HL-60 (cell line): ENCODE results near the gene GALNT9.

ENCODE experiments used
- DNase-seq, 2 experiments: peaks; one replicate each; pipeline ENCODE4 v3.0.0-alpha.2; 2010 to 2020; ENCODE audit warnings: low read depth in 1 of 2, low spot score in 1 of 2
- H3K27ac ChIP-seq: fragments of 250-450 bp; sonication (Bioruptor Pico); replicated peaks from 2 replicates; pipeline ENCODE4 v1.5.1; 2020; ENCODE audit warnings: mild to moderate bottlenecking, moderate library complexity
- H3K27me3 ChIP-seq: fragments of 250-450 bp; sonication (Bioruptor Pico); 2 replicates; pipeline ENCODE4 v1.5.1; 2021; ENCODE audit warnings: mild to moderate bottlenecking, moderate library complexity; ENCODE audit not compliant: insufficient read depth, poor library complexity, severe bottlenecking
- H3K4me3 ChIP-seq: replicated peaks from 2 replicates; pipeline ENCODE4 v1.5.1; 2011; ENCODE audit warnings: mild to moderate bottlenecking, control low read depth, low read length; ENCODE audit not compliant: insufficient read depth
- CTCF ChIP-seq: IDR thresholded peaks from one replicate; pipeline ENCODE4 v1.5.1; 2011; ENCODE audit warnings: low read length, control low read depth, inconsistent platforms; ENCODE audit not compliant: insufficient read depth
- GABPA ChIP-seq: IDR thresholded peaks from 2 replicates; pipeline ENCODE4 v1.6.1; 2012; ENCODE audit warnings: low read depth
- POLR2AphosphoS5 ChIP-seq: IDR thresholded peaks from 2 replicates; pipeline ENCODE4 v1.6.1; 2012; ENCODE audit warnings: low read depth
- REST ChIP-seq: IDR thresholded peaks from 2 replicates; pipeline ENCODE4 v1.6.1; 2012; ENCODE audit warnings: low read depth; ENCODE audit not compliant: insufficient replicate concordance
- SPI1 ChIP-seq: IDR thresholded peaks from 2 replicates; pipeline ENCODE4 v1.6.1; 2012; ENCODE audit warnings: low read depth, mild to moderate bottlenecking, borderline replicate concordance

Gene GALNT9

GRCh38 chr12:132343294-132344004, 14.1 kb upstream of the GALNT9 start:
- no peak for DNase-seq
- TF ChIP-seq REST: no peak
- TF ChIP-seq POLR2AphosphoS5: no peak
- TF ChIP-seq CTCF: no peak
- TF ChIP-seq GABPA: no peak
- no peak for TF ChIP-seq SPI1
- Histone ChIP-seq H3K4me3 (no peak overlapping the region), H3K27me3 (peaks cover 2% of the 10 kb centered on the region), H3K27ac (no peak overlapping the region)

GRCh38 chr12:132342251-132343227, 13.2 kb upstream of the GALNT9 start:
- Histone ChIP-seq H3K27me3 (peaks cover 2% of the 10 kb centered on the region), H3K27ac (no peak overlapping the region), H3K4me3 (no peak overlapping the region)
- DNase-seq: peak in 1 of 2 experiments; percentile 33
- TF ChIP-seq GABPA (no peak), POLR2AphosphoS5 (no peak), CTCF (no peak), REST (no peak), SPI1 (no peak)

GRCh38 chr12:132341318-132342050, 12.1 kb upstream of the GALNT9 start:
- H3K27ac ChIP-seq: no peak overlapping the region
- TF ChIP-seq GABPA: no peak
- TF ChIP-seq CTCF: no peak
- DNase-seq: no peak
- peaks cover 2% of the 10 kb centered on the region for H3K27me3 ChIP-seq
- H3K4me3 ChIP-seq: no peak overlapping the region
